Measurements from ENCODE around the gene COPG2.

COPG2 gene

GRCh38 chr7:130461272-130461671 is 207.3 kb downstream of the COPG2 start:
- DNase-seq: no peak

- DNase-seq: no peak
Observed at GRCh38 chr7:130458257-130458656, 210.3 kb downstream of the COPG2 start.
